Lower leg skin (tissue), 4 donors: ENCODE measurements around the gene STN1. TPM values are rescaled to one million over a fixed set of nuclear protein-coding genes. Genes with fewer than 3 reads are reported as not detected.
A peak's percentile ranks its signal among the peaks of the same experiment; 100 is the strongest.

Source experiments
- DNase-seq, 2 donors: peaks; one replicate each; pipeline ENCODE4 v3.0.0-alpha.2; 2019; ENCODE audit warnings: low spot score in 2 of 2
- H3K4me3 ChIP-seq: fragments of 200-600 bp; sonication (generic); 2 replicates; pipeline ENCODE4 v1.5.1; 2017; ENCODE audit warnings: mild to moderate bottlenecking, low read depth; ENCODE audit not compliant: poor library complexity, severe bottlenecking
- POLR2A ChIP-seq, 2 donors: fragments of 450-650 bp; IDR thresholded peaks; one replicate each; pipeline ENCODE4 v1.6.1; 2016 to 2017; ENCODE audit warnings: antibody characterized with exemption in 2 of 2, mild to moderate bottlenecking in 1 of 2, moderate library complexity in 1 of 2
- WGBS, 2 donors: methylation state at CpG; one replicate each; pipeline ENCODE4 v1.1.5; 2018; 5-methylcytosine and 5-hydroxymethylcytosine counted together
- intact Hi-C: fragments of 100-400 bp; cut with DNase I; formaldehyde crosslinking; loops from one replicate; pipeline ENCODE4 v1.15.0; 2023; ENCODE audit warnings: low total_unique reads
- total RNA-seq, 4 donors: library from RNA; depleted of rRNA; stranded (reverse); fragments of >200 nt; gene quantifications; one replicate each; pipeline ENCODE4 v1.1.0, GENCODE V29; 2016
- TF ChIP-seq, protein P1 (sequence below), 3 donors: fragments of 450-650 bp; IDR thresholded peaks; one replicate each; pipeline ENCODE4 v1.5.1; 2016; ENCODE audit warnings: antibody characterized with exemption in 3 of 3, mild to moderate bottlenecking in 3 of 3, moderate library complexity in 2 of 3

Gene STN1
- total RNA-seq, 4 donors from 2014 or later, result 13.0 to 33.3 (median 18.4) TPM

DNA sequence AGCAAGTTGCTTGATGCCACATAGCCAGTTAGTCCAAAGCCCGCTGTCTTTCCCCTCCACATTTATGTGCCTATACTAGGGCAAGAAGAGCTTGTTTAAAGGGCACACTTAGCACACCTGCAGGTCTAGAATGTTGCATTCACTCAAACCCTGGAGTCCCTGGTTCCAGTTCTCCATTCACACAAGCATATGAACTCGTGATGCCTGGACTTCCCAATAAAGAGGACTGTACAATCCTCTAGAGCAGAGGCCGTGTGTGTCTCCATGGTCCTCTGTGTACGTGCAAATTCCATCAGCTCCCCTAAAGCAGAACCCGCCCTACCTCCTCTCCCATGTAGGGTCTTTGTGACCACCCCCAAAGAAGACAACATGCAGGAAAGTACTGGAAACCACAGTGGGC is 59.6 kb downstream of the STN1 start:
- 87 to 95% methylated on average over 5 of the region's 5 CpGs for WGBS, 2 donors
- TF ChIP-seq, protein P1, sequence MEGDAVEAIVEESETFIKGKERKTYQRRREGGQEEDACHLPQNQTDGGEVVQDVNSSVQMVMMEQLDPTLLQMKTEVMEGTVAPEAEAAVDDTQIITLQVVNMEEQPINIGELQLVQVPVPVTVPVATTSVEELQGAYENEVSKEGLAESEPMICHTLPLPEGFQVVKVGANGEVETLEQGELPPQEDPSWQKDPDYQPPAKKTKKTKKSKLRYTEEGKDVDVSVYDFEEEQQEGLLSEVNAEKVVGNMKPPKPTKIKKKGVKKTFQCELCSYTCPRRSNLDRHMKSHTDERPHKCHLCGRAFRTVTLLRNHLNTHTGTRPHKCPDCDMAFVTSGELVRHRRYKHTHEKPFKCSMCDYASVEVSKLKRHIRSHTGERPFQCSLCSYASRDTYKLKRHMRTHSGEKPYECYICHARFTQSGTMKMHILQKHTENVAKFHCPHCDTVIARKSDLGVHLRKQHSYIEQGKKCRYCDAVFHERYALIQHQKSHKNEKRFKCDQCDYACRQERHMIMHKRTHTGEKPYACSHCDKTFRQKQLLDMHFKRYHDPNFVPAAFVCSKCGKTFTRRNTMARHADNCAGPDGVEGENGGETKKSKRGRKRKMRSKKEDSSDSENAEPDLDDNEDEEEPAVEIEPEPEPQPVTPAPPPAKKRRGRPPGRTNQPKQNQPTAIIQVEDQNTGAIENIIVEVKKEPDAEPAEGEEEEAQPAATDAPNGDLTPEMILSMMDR (IDR thresholded peaks at IDR 0.05), result no peak
- TF ChIP-seq POLR2A (IDR thresholded peaks at IDR 0.05), result no peak

DNA sequence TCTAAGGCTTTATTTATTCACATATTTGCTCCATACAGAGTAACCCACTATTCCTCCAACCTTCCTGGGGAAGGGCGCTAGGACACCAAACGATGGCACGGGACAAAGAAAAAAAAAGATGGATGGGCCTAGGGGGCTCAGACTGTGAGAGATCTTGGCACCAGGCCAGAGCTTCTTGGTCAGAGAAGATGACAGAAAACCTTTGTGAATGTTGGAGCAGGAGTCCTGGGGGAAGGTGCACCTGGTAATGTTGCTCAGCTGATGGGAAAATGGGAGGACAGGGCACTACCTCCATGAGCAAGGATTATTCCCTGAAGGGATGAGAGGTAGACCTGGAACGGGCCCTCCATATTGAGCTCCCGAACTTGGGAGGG is 61.2 kb downstream of the STN1 start:
- no peak overlapping the region for H3K4me3 ChIP-seq
- WGBS, 2 donors, result 76 to 78% methylated on average over 5 of the region's 5 CpGs
- intact Hi-C loops, result loop anchor here (2.0 kb wide), 1 partner anchor 144 kb away; no protein-coding TSS in a partner anchor
- no peak for DNase-seq
- TF ChIP-seq POLR2A (IDR thresholded peaks at IDR 0.05), result no peak
- TF ChIP-seq, protein P1 (IDR thresholded peaks at IDR 0.05), result no peak

More for the DNA sequence above, 59.6 kb downstream of the STN1 start:
- no peak overlapping the region for H3K4me3 ChIP-seq
- DNase-seq, result no peak
- intact Hi-C loops, result no loop called here

DNA sequence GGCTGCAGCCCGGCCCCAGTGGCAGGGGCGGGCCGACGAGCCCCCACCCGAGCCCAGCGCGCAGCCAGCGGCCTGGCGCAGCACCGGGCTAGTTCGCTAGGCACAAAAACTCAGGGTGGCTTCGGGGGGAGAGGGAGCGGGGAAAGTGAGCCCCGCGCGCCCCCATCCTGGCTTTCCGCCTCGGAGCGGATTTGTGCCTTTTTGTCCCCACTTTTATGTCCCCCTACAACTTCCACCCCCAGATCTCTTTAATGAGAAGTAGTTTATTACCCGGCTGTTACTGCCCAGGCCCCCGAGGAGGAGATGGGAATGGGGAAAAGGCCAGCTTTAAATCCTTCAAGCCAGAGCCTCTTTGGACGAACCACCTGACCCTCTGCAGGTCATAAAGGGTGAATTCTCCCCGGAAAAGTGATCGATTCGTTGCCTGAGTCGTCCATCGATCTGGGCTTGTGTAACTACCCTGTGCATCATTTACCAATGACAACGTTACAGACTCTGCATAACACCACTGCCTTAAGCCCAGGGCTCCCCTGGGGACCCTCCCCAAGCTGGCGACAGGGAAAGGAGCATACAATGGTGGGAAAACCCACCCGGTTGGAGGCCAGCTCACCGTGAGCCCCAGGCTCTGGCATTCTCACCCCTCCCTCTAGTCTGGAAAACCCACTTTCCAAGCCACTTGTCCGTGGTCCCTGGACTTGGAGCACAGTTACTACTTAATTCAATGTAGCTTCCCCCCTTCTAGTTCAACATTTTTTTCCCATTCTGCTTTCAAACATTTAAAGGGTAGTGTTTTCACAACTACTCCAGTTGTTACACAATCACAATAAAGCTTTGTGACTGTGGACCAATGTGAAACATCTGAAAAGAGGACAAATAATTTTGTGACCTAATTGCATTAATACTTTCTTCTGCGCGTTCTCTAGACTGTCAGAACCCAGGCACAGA is 61.9 kb downstream of the STN1 start:
- WGBS, 2 donors, result 13 to 23% methylated on average over 34 of the region's 34 CpGs
- TF ChIP-seq, protein P1 (IDR thresholded peaks at IDR 0.05), result no peak
- TF ChIP-seq POLR2A (IDR thresholded peaks at IDR 0.05), result no peak
- peak in 1 of 2 donors; percentile 76 for DNase-seq
- intact Hi-C loops, result loop anchor here (1.0 to 2.0 kb wide), 2 partner anchors 25 to 143 kb away; no protein-coding TSS in a partner anchor
- H3K4me3 ChIP-seq, result peak overlapping the region; percentile 44

DNA sequence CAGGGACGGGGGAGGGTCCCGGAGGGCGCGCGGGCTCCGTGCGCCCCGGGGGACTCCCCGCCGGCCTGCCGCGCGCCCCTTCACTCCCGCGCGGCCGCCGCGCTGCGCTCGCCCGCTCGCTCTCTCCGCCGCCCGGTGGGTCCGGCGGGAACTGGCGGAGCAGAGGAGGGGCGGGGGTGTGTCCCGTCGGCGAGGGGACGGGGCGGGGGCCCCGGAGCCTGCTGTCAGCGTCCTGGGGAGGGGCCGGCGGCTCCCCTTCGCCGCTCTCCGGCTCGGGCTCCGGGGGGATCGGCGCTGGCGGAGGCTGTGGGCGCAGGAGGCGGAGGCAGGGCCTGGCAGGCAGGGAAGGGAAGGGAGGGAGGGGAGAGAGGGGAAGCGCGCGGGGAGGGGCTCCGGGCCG is 62.6 kb downstream of the STN1 start, which contains the start of gene SH3PXD2A:
Gene SH3PXD2A, minus strand, starts transcription at position 153 of the 400 bp plus-strand sequence. CDS start 310 bp downstream, outside the sequence.
- intact Hi-C loops, result loop anchor here (1.0 kb wide), 1 partner anchor 26 kb away; no protein-coding TSS in a partner anchor
- H3K4me3 ChIP-seq, result peak within 1 kb of the TSS; percentile 44
- peak in 1 of 2 donors; percentile 85 for DNase-seq
- no peak for TF ChIP-seq POLR2A (IDR thresholded peaks at IDR 0.05)
- TF ChIP-seq, protein P1 (IDR thresholded peaks at IDR 0.05), result no peak
- 0 to 1% methylated on average over 4 to 35 of the region's 54 CpGs for WGBS, 2 donors

DNA sequence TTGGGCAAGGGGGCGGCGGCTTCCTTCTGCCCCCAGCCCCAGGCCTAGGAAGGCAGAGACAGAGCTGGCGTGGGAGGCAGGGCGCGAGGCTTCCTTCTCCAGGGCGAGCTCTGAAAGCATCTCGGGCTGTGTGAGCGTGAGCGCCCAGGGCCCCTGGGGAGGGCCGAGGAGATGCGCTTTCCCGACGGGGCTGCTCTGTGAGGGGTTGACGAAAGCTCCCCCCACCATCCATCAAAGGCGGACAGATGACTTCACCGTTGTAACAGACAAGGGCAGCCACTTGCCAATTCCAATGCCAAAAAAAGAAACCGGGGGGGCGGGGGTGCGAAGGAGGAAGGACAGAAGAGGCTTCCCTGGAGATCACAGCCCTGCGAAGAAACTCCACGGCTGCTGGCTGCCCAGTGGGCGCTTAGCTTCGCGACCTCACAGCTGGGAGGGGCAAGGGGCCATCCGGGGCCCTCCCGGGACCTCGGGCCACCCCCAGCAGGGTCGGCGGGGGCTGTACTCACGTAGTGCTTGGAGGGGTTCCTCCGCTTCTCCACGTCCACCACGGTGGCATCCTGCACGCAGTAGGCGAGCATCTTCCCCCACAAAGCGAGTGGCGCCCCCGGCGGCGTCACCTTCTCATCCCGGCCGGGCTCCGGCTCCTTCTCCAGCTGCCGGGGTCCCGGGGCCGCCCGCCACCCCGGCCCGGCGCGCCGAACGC is 63.1 kb downstream of the STN1 start:
- peak in 1 of 2 donors; percentile 89 for DNase-seq
- intact Hi-C loops, result loop anchor here (1.0 kb wide), 1 partner anchor 26 kb away; no protein-coding TSS in a partner anchor
- no peak for TF ChIP-seq POLR2A (IDR thresholded peaks at IDR 0.05)
- WGBS, 2 donors, result 2% methylated on average over 30 to 43 of the region's 53 CpGs
- H3K4me3 ChIP-seq, result peak overlapping the region; percentile 44
